Measurements from ENCODE around the gene PTPN18.
"Not testable (repeated sequence)": the region's sequence is repeated elsewhere in the genome, so short reads cannot be mapped to it uniquely, and the experiment has no call there.

PTPN18 gene

DNA sequence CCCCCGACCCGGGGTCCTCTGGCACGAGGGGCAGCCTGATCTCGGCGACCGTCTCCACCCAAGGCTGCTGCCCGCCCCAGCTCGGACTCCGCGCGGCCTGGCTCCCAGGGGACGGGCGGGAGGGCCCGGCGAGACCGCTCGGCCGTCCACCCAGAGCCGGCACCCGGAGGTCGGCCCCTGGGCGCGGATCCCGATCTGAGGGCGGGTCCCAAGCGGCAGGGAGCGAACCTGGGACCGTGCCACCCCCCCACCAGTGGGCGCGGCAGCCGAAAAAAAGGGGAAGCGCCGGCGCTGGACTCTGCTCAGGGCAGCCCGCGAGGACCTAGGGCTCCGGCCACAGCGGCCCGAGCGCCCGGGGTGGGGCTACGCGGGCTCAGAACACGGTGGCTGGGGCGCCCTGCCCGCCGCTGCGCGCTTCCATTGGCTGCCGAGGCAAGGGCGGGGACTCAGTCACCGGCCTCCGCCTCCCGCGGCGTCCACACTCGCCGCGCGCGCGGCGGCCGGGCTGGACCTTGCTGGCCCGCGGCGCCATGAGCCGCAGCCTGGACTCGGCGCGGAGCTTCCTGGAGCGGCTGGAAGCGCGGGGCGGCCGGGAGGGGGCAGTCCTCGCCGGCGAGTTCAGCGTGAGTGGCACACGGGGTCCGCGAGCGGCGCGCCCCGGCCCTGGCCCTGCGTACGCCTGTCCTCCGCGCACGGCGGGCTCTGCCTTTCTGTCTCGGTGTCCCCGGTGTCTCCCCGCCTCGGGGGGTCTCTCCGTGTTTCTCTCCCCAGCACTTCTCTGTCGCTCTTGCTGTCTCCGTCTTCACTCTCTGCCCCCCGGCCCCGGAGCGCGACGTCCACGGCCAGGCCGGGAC, at the start of gene PTPN18:
Gene PTPN18, plus strand, starts transcription at position 479 of the 854 bp plus-strand sequence. Its CDS starts 52 bp downstream, at position 531.
- DNase-seq = peak; percentile 59

GRCh38 chr2:130307850-130308249, 48.0 kb upstream of the PTPN18 start:
- no peak for DNase-seq

GRCh38 chr2:130310881-130311280, 45.0 kb upstream of the PTPN18 start:
- no peak for DNase-seq

- no peak for DNase-seq
Observed at GRCh38 chr2:130313812-130314334, 42.0 kb upstream of the PTPN18 start.

- DNase-seq = no peak
Observed at GRCh38 chr2:130314377-130314776, 41.5 kb upstream of the PTPN18 start.

GRCh38 chr2:130316596-130316995, 39.3 kb upstream of the PTPN18 start:
- DNase-seq = no peak

DNA sequence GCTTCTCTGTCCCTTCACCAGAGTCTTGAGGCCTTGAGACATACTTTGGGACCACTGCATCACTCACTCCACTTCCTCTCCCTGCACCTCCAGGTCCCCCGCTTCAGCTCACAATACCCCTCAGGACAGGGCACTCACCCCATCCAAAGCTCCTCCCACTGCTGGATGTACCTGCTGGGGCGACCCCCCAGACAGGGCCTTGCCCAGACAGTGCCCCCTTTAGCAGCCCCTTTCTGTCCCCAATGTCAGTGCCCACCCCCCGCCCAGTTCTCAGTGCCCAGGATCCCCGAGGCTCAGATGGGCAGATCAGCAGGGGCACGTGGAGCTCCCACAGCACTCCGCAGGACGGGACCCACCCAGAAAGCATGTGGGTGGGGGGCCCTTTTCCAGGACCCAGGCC, 37.0 kb upstream of the PTPN18 start:
- no peak for DNase-seq

- no peak for DNase-seq
Observed at GRCh38 chr2:130319536-130319935, 36.3 kb upstream of the PTPN18 start.

DNA sequence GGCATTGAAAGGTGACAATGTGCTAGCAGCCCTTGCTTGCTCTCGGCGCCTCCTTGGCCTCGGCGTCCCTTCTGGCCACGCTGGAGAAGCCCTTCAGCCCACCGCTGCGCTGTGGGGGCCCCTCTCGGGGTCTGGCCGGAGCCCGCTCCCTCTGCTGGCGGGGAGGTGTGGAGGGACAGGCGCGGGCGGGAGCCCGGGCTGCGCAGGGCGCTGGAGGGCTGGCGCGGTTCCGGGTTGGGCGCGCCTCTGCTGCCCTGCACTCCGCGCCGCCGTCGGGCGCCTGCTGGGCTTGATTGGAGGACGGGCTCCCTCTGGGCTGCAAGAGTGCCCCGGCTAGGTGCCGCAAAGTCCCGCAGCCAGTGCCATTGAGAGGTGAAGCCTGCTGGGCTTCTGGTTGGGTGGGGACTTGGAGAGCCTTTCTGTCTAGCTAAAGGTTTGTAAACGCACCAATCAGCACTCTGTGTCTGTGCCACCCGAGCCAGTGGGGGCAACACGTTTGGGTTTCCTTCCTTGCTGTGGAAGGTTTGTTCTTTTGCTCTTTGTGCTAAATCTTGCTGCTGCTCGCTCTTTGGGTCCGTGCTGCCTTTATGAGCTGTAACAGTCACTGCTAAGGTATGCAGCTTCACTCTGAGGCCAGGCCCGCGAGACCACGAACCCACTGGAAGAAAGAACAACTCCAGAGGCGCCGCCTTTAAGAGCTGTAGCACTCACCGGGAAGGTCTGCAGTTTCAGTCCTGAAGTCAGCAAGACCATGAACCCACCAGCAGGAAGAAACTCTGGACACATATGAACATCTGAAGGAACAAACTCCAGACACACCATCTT, 27.9 kb upstream of the PTPN18 start:
- DNase-seq = no peak

DNA sequence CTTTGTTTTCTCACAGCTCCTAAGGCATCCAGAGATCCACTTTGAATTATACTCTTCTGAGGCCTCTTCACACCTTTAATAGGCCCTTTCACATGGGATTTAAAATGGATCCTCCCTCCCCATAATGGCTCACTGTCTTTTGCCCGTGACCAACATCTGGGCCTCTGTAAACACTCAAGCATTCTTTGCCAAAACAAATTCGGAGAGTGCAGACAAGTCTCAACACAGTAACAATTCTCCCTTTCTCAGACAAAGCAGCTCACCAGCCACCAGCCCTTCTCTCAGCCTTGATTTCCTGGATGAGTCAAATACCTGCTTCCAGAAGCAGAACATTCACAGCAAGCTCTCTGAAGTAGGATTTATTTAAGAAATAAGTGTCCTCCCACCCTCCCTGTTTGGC, 27.1 kb upstream of the PTPN18 start:
- DNase-seq = no peak

GRCh38 chr2:130332271-130333073, 23.4 kb upstream of the PTPN18 start:
- DNase-seq = peak; percentile 23

- not testable (repeated sequence) for DNase-seq
Observed at GRCh38 chr2:130333253-130333652, 22.6 kb upstream of the PTPN18 start.

GRCh38 chr2:130334026-130334425, 21.8 kb upstream of the PTPN18 start:
- no peak for DNase-seq

DNA sequence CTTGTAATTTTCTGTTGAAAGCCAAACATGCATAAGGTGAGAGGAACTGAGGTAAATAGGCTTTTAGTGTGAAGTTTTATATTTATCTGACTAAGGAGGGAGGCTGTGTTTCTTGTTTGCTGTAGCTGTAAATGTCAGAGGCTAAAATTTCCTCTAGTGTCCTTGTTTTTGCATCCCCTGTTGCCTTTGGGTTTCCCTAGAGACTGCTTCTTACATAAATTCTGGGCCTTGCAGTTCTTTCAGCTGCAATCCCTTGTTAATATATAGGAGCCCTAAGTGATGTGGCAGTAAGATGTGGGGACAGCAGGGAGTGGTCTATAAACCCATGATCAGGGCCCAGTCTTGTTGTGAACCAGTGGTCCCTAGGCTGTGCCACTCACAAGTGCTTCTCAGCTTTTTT, 20.6 kb upstream of the PTPN18 start:
- no peak for DNase-seq

- DNase-seq = no peak
Observed at GRCh38 chr2:130336150-130336876, 19.5 kb upstream of the PTPN18 start.

- DNase-seq = no peak
Observed at GRCh38 chr2:130336877-130337734, 18.8 kb upstream of the PTPN18 start.

GRCh38 chr2:130337735-130338325, 18.0 kb upstream of the PTPN18 start:
- DNase-seq = no peak

DNA sequence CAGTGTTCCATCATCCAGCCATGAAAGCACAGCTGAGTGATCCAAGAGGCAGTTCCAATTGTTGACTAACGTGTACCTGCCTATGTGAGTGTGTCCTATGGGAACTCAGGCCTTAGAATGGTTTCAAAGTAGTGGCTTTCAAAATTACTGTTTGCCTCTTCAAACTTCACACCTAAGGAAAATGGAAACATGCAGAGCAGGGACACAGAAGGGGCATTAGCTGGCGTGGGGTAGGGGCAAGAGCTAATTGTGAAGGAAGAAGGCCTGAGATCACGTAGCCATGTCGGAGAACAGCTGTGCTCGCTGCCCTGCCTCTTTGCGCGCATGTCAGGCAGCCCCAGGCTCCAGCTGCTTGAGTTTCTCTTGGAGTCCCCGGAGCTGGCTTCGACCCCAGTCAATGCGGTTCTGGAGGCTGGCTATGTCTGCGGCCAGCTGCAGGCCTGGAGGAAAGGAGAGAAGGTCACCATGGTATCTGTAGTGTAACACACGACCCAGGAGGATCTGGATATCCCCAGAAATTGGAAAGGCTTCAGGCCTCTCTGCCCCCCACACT, 17.0 kb upstream of the PTPN18 start:
- DNase-seq = no peak

GRCh38 chr2:130339885-130340745, 15.7 kb upstream of the PTPN18 start:
- no peak for DNase-seq
